Fibroblast of pulmonary artery (primary cell): ENCODE data around the gene ZNF428.
A peak's percentile ranks its signal among the peaks of the same experiment; 100 is the strongest.

Experiments
- DNase-seq: peaks from one replicate; pipeline ENCODE4 v3.0.0-alpha.2; 2010; ENCODE audit warnings: low read depth
- H3K4me3 ChIP-seq: replicated peaks from 2 replicates; pipeline ENCODE4 v1.5.1; 2011; ENCODE audit warnings: low read depth, mild to moderate bottlenecking, control low read depth, low read length, moderate library complexity
- TF ChIP-seq, protein P1 (sequence below): IDR thresholded peaks from 2 replicates; pipeline ENCODE4 v1.5.1; 2011; ENCODE audit warnings: mild to moderate bottlenecking, control low read depth, low read length, inconsistent platforms; ENCODE audit errors: missing control alignments

ZNF428 gene

DNA sequence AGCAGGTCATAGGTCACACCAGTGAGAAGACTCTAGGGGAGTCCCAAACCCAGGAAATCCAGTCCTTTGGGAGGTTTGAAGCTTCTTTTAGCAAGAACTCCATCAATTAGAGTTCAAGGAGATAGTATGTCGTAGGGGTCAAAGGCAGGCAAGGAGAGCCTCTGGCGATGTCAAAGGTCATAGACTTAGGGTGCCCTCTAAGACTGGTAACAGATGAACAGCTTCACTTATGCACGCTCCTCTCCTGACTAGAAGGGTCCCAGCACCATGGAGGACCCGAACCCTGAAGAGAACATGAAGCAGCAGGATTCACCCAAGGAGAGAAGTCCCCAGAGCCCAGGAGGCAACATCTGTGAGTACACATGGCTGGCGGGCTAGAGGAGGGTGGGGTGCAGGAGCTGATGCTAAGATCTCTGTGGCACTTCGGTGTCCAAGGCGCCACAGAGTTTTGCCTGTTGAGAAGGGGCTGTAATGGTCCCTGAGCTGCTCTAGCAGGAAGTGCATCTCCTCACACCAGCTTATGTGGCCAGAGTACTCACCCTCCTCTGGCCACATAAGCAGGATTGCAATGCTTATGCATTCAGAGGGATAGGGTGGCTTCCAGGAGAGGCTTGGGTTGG, 22.5 kb downstream of the ZNF428 start:
- DNase-seq = no peak
- TF ChIP-seq, protein P1, sequence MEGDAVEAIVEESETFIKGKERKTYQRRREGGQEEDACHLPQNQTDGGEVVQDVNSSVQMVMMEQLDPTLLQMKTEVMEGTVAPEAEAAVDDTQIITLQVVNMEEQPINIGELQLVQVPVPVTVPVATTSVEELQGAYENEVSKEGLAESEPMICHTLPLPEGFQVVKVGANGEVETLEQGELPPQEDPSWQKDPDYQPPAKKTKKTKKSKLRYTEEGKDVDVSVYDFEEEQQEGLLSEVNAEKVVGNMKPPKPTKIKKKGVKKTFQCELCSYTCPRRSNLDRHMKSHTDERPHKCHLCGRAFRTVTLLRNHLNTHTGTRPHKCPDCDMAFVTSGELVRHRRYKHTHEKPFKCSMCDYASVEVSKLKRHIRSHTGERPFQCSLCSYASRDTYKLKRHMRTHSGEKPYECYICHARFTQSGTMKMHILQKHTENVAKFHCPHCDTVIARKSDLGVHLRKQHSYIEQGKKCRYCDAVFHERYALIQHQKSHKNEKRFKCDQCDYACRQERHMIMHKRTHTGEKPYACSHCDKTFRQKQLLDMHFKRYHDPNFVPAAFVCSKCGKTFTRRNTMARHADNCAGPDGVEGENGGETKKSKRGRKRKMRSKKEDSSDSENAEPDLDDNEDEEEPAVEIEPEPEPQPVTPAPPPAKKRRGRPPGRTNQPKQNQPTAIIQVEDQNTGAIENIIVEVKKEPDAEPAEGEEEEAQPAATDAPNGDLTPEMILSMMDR = no peak
- H3K4me3 ChIP-seq = peak overlapping the region; percentile 94

DNA sequence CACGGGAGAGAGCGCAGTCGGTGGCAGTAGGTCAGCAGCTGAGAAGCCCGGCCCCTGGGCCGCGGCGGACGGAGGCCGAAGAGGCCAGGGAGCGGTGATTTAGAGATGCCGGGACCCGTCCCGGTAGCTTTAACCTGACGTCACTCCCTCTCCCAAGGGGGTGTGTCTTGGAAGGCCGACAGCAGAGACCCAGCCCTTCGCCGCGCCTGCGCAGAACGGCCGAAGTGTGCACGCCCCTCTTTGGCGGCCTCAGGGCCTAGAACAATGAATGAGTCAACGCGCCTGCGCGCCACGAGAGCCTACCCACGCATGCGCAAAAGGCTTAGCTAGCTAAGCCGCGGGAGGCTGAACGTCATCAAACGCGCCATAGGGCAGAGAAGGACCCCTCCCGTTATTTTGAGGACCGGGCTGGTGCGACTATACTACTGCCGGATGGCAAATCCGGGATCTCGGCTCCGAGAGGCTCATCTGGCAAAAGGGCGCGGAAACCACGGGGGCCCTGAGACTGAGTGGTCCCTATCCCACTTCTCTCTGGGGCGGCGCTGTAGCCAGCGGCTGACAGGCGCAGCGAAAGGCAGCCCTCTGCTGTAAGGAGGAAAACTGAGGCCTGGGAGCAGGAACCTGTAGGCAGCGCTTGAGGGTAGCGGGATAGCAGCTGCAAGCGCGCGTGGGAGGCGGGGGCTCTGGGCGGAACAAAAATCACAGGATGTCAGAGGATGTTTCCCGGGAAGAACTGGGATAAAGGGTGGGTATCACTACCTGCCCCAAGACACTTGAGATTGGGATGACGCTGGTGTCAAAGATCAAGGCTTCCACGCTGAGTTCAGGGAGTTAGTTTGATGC, 23.2 kb downstream of the ZNF428 start, which contains the start of the genes IRGQ and ZNF576:
Gene IRGQ, minus strand, starts transcription at position 136 of the 843 bp plus-strand sequence. CDS start 796 bp downstream, outside the sequence.
Gene ZNF576, plus strand, starts transcription at position 597 of the 843 bp plus-strand sequence. CDS start 514 bp downstream, outside the sequence.
- TF ChIP-seq, protein P1 = no peak
- peak within 1 kb of the TSS; percentile 94 for H3K4me3 ChIP-seq
- DNase-seq = peak; percentile 100

DNA sequence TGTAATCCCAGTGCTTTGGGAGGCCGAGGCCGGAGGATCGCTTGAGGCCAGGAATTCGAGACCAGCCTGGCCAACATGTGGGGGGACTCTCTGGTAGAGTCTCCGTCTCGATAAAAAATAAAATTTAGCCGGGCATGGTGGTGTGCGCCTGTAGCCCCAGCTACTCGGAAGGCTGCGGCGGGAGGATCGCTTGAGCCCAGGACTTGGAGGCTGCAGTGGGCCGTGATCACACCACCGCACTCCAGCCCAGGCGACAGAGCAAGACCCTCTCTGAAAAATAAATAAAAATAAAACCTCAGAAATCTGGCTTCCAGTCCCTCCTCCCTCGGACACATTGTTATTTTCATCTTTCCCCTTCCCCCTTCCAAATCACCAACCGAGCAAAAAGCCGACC, 23.8 kb downstream of the ZNF428 start:
- TF ChIP-seq, protein P1 = no peak
- DNase-seq = no peak
- H3K4me3 ChIP-seq = peak overlapping the region; percentile 84

DNA sequence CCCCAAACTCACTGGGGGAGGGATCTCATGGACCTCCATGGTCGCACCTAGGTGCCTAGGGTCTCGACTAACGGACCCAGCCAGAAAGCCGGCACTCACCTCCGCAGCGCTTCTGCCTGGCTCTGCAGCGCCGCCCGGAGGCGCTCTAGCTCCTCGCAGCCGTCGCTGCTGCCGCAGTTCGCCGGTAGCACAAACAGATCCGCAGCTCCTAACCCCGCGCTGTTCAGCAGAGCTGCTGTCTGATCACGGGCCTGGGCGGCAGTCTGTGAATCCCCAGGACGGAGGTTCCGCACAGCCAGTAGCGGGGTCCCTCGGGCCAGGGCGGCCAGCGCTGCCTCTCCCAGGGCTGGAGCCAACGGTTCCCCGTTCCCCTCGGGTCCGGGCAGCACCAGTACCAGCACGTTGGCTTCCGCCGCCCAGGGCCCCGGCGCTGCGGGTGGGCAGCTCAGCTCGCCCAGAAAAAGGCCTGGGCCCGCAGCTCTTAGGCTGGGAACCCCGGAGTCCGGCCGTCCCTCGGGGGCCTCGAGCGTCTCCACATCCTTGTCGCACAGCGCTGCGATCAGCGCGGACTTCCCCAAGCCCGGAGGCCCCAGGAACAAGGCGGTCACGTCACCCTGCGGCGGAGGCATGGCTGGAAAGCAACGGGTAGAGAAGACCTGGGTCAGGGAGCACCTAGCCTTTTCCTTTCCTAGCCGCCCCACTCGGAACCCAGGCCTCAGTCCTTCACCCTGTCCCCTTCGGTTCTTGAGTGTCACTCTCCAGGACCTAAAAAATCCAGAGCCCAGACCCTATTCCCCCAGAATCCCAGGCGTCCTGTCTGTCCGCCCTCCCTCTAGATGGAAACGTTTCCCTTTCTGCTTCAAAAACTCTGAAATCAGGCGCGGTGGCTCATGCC, 24.5 kb downstream of the ZNF428 start:
- TF ChIP-seq, protein P1 = peak; percentile 86
- DNase-seq = peak; percentile 76
- H3K4me3 ChIP-seq = peak overlapping the region; percentile 84

DNA sequence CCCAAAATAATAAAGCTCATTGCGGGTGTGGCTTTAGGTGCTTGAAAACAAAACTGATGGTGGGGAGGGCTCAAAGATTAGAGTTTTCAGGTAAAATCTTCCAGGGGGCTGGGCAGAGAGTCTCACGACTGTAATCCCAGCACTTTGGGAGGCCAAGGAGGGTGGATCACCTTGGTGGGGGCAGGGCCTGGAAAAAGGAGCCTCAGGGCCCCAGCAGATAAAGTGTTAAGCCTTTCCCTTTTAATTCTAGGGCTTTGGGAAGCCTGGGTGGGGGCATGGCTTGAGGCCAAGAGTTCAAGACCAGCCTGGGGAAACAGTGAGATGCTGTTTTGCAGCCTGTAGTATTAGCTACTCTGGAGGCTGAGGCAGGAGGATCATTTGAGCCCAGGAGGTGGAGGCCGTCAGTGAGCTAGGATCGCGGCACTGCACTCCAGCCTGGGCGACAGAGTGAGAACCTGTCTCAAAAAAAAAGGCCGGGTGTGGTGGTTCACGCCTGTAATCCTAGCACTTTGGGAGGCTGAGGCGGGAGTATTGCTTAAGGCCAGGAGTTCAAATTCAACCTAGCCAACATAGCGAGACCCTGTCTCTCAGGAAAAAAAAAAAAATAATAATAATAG, 25.2 kb downstream of the ZNF428 start:
- TF ChIP-seq, protein P1 = no peak
- no peak for DNase-seq
- peak overlapping the region; percentile 84 for H3K4me3 ChIP-seq

DNA sequence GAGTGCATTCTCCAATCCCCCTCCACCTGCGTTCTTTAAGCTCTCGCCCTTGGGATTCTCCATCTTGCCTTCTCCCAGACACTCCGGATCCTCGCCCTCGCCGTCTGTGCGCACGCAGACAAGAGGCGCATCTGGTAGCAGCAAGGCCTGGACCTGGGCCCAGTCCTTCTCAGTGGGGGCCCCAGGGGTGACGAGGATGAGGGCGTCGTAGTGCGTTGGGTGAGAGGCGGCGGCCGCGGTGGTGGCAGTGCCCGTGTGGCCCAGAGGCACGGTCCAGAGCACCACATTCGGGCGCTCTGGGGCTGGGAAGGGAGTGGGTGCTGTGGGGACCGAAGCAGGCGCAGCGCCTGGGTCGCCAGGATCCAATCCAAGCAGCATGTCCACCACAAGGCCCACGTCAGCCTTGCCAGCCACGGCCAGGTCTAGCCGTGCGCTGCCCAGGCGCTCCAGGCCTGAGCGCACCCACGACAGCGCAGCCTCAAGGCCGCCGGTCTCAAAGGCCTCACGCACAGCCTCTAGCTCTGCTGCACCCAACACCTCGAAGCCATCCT, 26.6 kb downstream of the ZNF428 start:
- H3K4me3 ChIP-seq = no peak overlapping the region
- TF ChIP-seq, protein P1 = no peak
- DNase-seq = no peak
